ENCODE results near the gene SLC24A3. TPM values are rescaled to one million over a fixed set of nuclear protein-coding genes. Genes with fewer than 3 reads are reported as not detected.

Gene SLC24A3
- total RNA-seq, 4 donors from 2014 or later: 12.9 to 49.8 (median 27.6) TPM

GRCh38 chr20:19211252-19211651 is 1.2 kb upstream of the SLC24A3 start:
- intact Hi-C loops (cut with DNase I; ENCODE audit: low total_unique reads): loop anchor here (5.0 to 10.0 kb wide), 2 partner anchors 226 to 451 kb away; no protein-coding TSS in a partner anchor
- TF ChIP-seq POLR2A (IDR thresholded peaks at IDR 0.05): no peak
- TF ChIP-seq CTCF (IDR thresholded peaks at IDR 0.05): no peak
- H3K4me1 ChIP-seq: peaks cover 7 to 11% of the 10 kb centered on the region in 2 donors
- H3K36me3 ChIP-seq: no peaks in the 10 kb centered on the region
- H3K27ac ChIP-seq: peak overlapping the region; percentile 91
- no peaks in the 10 kb centered on the region for H3K27me3 ChIP-seq
- peak overlapping the region; percentile 50 to 87 for H3K4me3 ChIP-seq
- DNase-seq: peak; percentile 36 to 42
- no peaks in the 10 kb centered on the region for H3K9me3 ChIP-seq

- intact Hi-C loops (cut with DNase I; ENCODE audit: low total_unique reads): loop anchor here (5.0 to 10.0 kb wide), 2 partner anchors 227 to 450 kb away; no protein-coding TSS in a partner anchor
- no peaks in the 10 kb centered on the region for H3K36me3 ChIP-seq
- H3K4me3 ChIP-seq: peak overlapping the region; percentile 50 to 87
- H3K27ac ChIP-seq: peak overlapping the region; percentile 91
- H3K9me3 ChIP-seq: no peaks in the 10 kb centered on the region
- no peaks in the 10 kb centered on the region for H3K27me3 ChIP-seq
- TF ChIP-seq POLR2A (IDR thresholded peaks at IDR 0.05): no peak
- TF ChIP-seq CTCF (IDR thresholded peaks at IDR 0.05): peak in 3 of 4 experiments; percentile 19 to 21 (median 21)
- DNase-seq: peak; percentile 62 to 64
- peaks cover 7 to 16% of the 10 kb centered on the region in 2 donors for H3K4me1 ChIP-seq
These were observed 577 bp upstream of the SLC24A3 start for GRCh38 chr20:19211661-19212468.

- DNase-seq: peak; percentile 79 to 81
- intact Hi-C loops (cut with DNase I; ENCODE audit: low total_unique reads): loop anchor here (5.0 to 10.0 kb wide), 2 partner anchors 228 to 449 kb away; no protein-coding TSS in a partner anchor
These were observed 520 bp downstream of the SLC24A3 start for GRCh38 chr20:19212821-19213502.

GRCh38 chr20:19213946-19214490 is 1.6 kb downstream of the SLC24A3 start:
- H3K4me1 ChIP-seq: peaks cover 7 to 16% of the 10 kb centered on the region in 2 donors
- peak; percentile 34 to 60 for DNase-seq
- H3K27ac ChIP-seq: peak overlapping the region; percentile 91
- no peak for TF ChIP-seq CTCF (IDR thresholded peaks at IDR 0.05)
- no peak for TF ChIP-seq POLR2A (IDR thresholded peaks at IDR 0.05)
- H3K9me3 ChIP-seq: no peaks in the 10 kb centered on the region
- intact Hi-C loops (cut with DNase I; ENCODE audit: low total_unique reads): loop anchor here (5.0 to 10.0 kb wide), 2 partner anchors 229 to 448 kb away; no protein-coding TSS in a partner anchor
- H3K4me3 ChIP-seq: peak overlapping the region; percentile 46 to 87
- no peaks in the 10 kb centered on the region for H3K27me3 ChIP-seq
- H3K36me3 ChIP-seq: no peaks in the 10 kb centered on the region

More at GRCh38 chr20:19212821-19213502, 520 bp downstream of the SLC24A3 start:
- Histone ChIP-seq H3K4me1 (peaks cover 7 to 16% of the 10 kb centered on the region in 2 donors), H3K27me3 (no peaks in the 10 kb centered on the region), H3K27ac (peak overlapping the region; percentile 91), H3K9me3 (no peaks in the 10 kb centered on the region), H3K36me3 (no peaks in the 10 kb centered on the region), H3K4me3 (peak overlapping the region; percentile 46 to 87)
- peak in 1 of 2 donors; percentile 33 for TF ChIP-seq POLR2A (IDR thresholded peaks at IDR 0.05)
- TF ChIP-seq CTCF (IDR thresholded peaks at IDR 0.05): peak; percentile 31 to 84 (median 65)
